Measurements from ENCODE around the gene MLC1. TPM values are rescaled to one million over a fixed set of nuclear protein-coding genes. Genes with fewer than 3 reads are reported as not detected.

Gene MLC1
- total and polyA plus RNA-seq, 9 donors = 0.11 to 1.1 (median 0.35) TPM; not detected in 2

DNA sequence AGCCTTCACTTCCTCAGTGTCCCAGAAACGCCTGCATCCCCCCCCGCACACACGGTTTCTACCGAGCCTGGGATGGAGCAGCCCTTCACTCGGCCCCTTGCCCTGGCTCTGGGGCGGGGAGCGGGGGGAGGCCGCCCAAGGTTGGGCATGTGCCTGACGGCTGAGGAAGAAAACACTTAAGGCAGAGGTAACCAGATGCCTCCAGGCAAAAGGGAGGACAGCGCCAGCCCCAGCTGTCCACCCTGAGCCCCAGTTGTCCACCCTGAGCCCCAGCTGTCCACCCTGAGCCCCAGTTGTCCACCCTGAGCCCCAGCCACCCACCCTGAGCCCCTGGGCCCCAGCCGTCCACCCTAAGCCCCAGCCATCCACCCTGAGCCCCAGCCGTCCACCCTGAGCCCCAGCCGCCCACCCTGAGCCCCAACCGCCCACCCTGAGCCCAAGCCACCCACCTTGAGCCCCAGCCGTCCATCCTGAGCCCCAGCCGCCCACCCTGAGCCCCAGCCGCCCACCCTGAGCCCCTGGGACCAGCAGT, 23.3 kb downstream of the MLC1 start:
- no peak for DNase-seq
- Histone ChIP-seq H3K9me3 (no peaks in the 10 kb centered on the region), H3K27me3 (no peaks in the 10 kb centered on the region)

DNA sequence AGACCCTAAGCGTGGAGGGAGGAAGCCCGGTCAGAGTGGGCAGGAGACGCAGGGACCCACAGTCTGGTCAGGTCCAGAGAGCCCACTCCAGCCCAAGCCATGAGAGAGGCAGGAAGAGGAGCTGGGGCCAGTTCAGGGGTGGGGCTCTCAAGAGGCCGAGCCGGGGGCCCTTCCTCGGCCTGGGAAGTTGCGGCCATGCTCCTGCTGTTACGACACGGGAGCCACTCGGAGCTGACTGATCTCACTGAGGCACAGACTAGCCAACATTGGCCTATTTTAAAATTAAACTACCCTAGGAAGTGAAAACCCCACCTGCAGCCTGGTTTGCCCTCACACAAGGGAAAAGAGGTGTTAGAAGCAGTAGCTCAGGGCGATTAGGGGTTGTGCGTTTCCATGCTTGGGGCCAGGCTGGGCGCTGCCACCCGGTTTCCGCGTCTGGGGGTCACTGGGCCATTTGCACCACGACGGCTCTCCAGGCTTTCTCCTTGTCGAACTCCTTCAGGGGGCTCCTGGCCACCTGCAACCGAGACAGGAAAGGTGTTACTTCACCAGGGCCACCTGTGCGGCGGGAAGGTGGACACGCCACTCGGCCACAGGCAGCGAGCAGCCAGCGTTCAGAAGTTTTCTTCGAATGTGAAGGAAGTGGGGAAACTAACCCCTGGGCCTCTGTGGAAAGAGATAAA, 23.9 kb downstream of the MLC1 start:
- WGBS, 3 donors = 74 to 81% (median 79%) methylated on average over 27 of the region's 27 CpGs
- no peak overlapping the region for H3K27ac ChIP-seq
- peaks cover 4% of the 10 kb centered on the region for H3K4me1 ChIP-seq (ENCODE audit: insufficient read depth)
- DNase-seq = no peak
- no peaks in the 10 kb centered on the region for H3K27me3 ChIP-seq
- TF ChIP-seq EP300 (IDR thresholded peaks at IDR 0.05) = no peak
- TF ChIP-seq, protein P1, sequence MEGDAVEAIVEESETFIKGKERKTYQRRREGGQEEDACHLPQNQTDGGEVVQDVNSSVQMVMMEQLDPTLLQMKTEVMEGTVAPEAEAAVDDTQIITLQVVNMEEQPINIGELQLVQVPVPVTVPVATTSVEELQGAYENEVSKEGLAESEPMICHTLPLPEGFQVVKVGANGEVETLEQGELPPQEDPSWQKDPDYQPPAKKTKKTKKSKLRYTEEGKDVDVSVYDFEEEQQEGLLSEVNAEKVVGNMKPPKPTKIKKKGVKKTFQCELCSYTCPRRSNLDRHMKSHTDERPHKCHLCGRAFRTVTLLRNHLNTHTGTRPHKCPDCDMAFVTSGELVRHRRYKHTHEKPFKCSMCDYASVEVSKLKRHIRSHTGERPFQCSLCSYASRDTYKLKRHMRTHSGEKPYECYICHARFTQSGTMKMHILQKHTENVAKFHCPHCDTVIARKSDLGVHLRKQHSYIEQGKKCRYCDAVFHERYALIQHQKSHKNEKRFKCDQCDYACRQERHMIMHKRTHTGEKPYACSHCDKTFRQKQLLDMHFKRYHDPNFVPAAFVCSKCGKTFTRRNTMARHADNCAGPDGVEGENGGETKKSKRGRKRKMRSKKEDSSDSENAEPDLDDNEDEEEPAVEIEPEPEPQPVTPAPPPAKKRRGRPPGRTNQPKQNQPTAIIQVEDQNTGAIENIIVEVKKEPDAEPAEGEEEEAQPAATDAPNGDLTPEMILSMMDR (IDR thresholded peaks at IDR 0.05) = no peak
- TF ChIP-seq POLR2A (IDR thresholded peaks at IDR 0.05) = no peak
- H3K4me3 ChIP-seq = no peak overlapping the region
- no peaks in the 10 kb centered on the region for H3K36me3 ChIP-seq
- H3K9me3 ChIP-seq = no peaks in the 10 kb centered on the region
- intact Hi-C loops (cut with DNase I) = no loop called here

More for the DNA sequence above, 23.3 kb downstream of the MLC1 start:
- Histone ChIP-seq H3K4me3 (no peak overlapping the region), H3K27ac (no peak overlapping the region), H3K4me1 (ENCODE audit: insufficient read depth) (peaks cover 4% of the 10 kb centered on the region), H3K36me3 (no peaks in the 10 kb centered on the region)
- no peak for TF ChIP-seq EP300 (IDR thresholded peaks at IDR 0.05)
- TF ChIP-seq POLR2A (IDR thresholded peaks at IDR 0.05) = no peak
- TF ChIP-seq, protein P1 (IDR thresholded peaks at IDR 0.05) = no peak
- 64 to 75% (median 68%) methylated on average over 11 to 17 of the region's 17 CpGs for WGBS, 3 donors
- intact Hi-C loops (cut with DNase I) = no loop called here

DNA sequence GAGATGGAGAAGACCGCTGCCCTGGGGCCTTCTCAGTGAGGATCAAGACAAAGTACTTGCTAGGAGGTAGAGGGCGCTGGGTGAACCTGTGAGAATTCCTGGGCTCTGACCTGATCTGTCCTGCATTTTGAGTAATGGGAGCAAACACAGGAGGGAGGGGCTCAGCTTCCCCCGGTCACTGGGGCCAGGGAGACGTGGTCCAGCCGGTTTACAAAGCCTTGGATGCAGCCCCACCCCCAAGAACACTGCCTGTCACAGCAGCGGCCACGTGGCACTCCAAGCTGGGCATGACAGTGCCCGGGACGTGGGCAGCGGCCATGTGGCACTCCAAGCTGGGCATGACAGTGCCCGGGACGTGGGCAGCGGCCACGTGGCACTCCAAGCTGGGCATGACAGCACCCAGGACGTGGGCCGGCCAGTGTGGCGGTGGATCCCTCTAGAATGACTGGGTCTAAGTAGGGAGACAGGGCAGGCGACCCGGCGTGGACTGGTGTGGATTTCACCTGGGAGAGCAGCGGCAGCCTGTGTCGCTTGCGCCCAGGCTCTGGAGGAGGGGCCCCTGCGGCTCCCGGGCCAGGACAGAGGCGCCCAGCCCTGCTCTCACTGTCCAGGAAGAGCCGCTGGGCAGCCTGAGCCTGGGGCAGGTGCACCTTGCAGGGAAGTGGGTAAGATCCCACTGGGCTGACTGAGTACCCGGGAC, 24.6 kb downstream of the MLC1 start:
- TF ChIP-seq, protein P1 (IDR thresholded peaks at IDR 0.05) = no peak
- TF ChIP-seq POLR2A (IDR thresholded peaks at IDR 0.05) = no peak
- TF ChIP-seq EP300 (IDR thresholded peaks at IDR 0.05) = no peak
- intact Hi-C loops (cut with DNase I) = no loop called here
- Histone ChIP-seq H3K4me1 (ENCODE audit: insufficient read depth) (peaks cover 4% of the 10 kb centered on the region), H3K27ac (no peak overlapping the region), H3K9me3 (no peaks in the 10 kb centered on the region), H3K4me3 (no peak overlapping the region), H3K36me3 (no peaks in the 10 kb centered on the region), H3K27me3 (no peaks in the 10 kb centered on the region)
- 78 to 88% (median 80%) methylated on average over 27 to 28 of the region's 28 CpGs for WGBS, 3 donors
- no peak for DNase-seq

DNA sequence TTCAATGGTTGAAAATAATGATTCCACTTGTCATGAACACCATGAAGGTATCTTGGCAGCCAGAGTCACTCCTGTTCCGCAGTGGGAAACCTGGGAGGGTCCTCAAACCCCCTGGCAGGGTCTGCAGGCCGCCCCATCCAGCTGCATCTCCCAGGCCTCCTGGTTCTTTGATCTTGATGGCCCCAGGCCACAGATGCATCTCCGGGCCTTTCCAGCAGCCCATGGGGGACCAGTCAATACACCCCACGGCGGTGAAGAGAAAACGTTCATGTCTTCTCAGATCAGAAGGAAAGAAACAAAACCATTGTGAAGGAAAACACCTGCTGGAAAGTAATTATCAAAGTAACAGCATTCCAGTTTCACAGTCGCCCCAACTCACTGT, 25.4 kb downstream of the MLC1 start:
- DNase-seq = no peak
- no peak for TF ChIP-seq POLR2A (IDR thresholded peaks at IDR 0.05)
- TF ChIP-seq, protein P1 (IDR thresholded peaks at IDR 0.05) = no peak
- no peak for TF ChIP-seq EP300 (IDR thresholded peaks at IDR 0.05)
- Histone ChIP-seq H3K27me3 (no peaks in the 10 kb centered on the region), H3K27ac (no peak overlapping the region), H3K4me1 (ENCODE audit: insufficient read depth) (peaks cover 4% of the 10 kb centered on the region), H3K4me3 (no peak overlapping the region), H3K9me3 (no peaks in the 10 kb centered on the region), H3K36me3 (no peaks in the 10 kb centered on the region)
- intact Hi-C loops (cut with DNase I) = no loop called here
- WGBS, 3 donors = 72 to 75% (median 74%) methylated on average over 7 of the region's 7 CpGs
